K562 (cell line): Measurements from ENCODE around the gene ZNF860. TPM values are rescaled to one million over a fixed set of nuclear protein-coding genes. Genes with fewer than 3 reads are reported as not detected.

Source experiments
- ATAC-seq: fragments of 200-7000 bp; cut with Tn5 transposase; 3 replicates; pipeline ENCODE4 v1.9.1; 2020; ENCODE audit warnings: moderate library complexity
- BruUV-seq: library from RNA; stranded (reverse); fragments of 400-500 nt; replicated peaks from 2 replicates; lab custom pipeline; 2021; lab: Mats Ljungman, UMichigan
- CTCF ChIA-PET: fragments of 300-600 bp; formaldehyde crosslinking; extraction: SDS; loops from one replicate; lab custom pipeline; 2021; ENCODE audit warnings: low intra/inter-chr PET ratio; lab: Yijun Ruan, JAX
- POLR2A ChIA-PET: fragments of 300-600, 350-650 bp; sonication (Branson Sonifier 250); formaldehyde crosslinking; extraction: SDS; loops from one replicate; lab custom pipeline; 2021; ENCODE audit warnings: antibody characterized with exemption, inconsistent platforms; lab: Yijun Ruan, JAX
- DNase-seq, 4 experiments: peaks; one replicate each; pipeline versions ENCODE4 v3.0.0 to v3.0.0-alpha.2; 2011 to 2018; ENCODE audit warnings: low spot score in 3 of 4, mixed read lengths in 3 of 4; ENCODE audit errors: extremely low read depth in 1 of 4
- FAIRE-seq: peaks from 2 replicates; lab custom pipeline; 2011; peaks lifted over from hg19 to GRCh38; lab: Jason Lieb, UNC
- H2AFZ ChIP-seq: 2 replicates; pipeline ENCODE4 v1.6.0; 2011; ENCODE audit warnings: low read depth, low read length, control low read depth, inconsistent platforms
- H3K27ac ChIP-seq: fragments of 200-600 bp; 3 replicates; pipeline ENCODE4 v1.8.0; 2011; ENCODE audit warnings: low read depth, mild to moderate bottlenecking, control low read depth, inconsistent platforms, low read length, moderate library complexity, mixed read lengths; ENCODE audit errors: extremely low read depth
- H3K27me3 ChIP-seq, 2 experiments: fragments of 300-600 bp in 1 of 2; 2 replicates in 1 of 2; 3 replicates in 1 of 2; pipeline versions ENCODE4 v1.6.0 to v1.8.0; 2011; ENCODE audit warnings: inconsistent platforms in 2 of 2, low read length in 2 of 2, mild to moderate bottlenecking in 1 of 2, mixed read lengths in 1 of 2, moderate library complexity in 1 of 2; ENCODE audit not compliant: control insufficient read depth in 2 of 2, insufficient read depth in 2 of 2
- H3K36me3 ChIP-seq: fragments of 300-600 bp; 3 replicates; pipeline ENCODE4 v1.8.0; 2011; ENCODE audit warnings: mild to moderate bottlenecking, low read length, inconsistent platforms; ENCODE audit not compliant: control insufficient read depth, insufficient read depth
- H3K4me1 ChIP-seq, 2 experiments: fragments of 200-600 bp in 1 of 2; replicated peaks in 1 of 2; 2 replicates in 1 of 2; 3 replicates in 1 of 2; pipeline versions ENCODE4 v1.5.1 to v1.8.0; 2011; ENCODE audit warnings: inconsistent platforms in 2 of 2, low read length in 2 of 2, mild to moderate bottlenecking in 1 of 2, mixed read lengths in 1 of 2, moderate library complexity in 1 of 2; ENCODE audit not compliant: control insufficient read depth in 2 of 2, insufficient read depth in 2 of 2
- H3K4me2 ChIP-seq: 2 replicates; pipeline ENCODE4 v1.6.1; 2011; ENCODE audit warnings: low read length, control low read depth, inconsistent platforms, mixed read lengths; ENCODE audit not compliant: insufficient read depth
- H3K4me3 ChIP-seq: fragments of 200-600 bp; sonication (generic), shearing (Covaris generic); 2 replicates; pipeline ENCODE4 v1.5.1; 2016; ENCODE audit warnings: control low read depth, inconsistent platforms
- H3K79me2 ChIP-seq: fragments of 200-600 bp; 3 replicates; pipeline ENCODE4 v1.8.0; 2011; ENCODE audit warnings: low read length, inconsistent platforms; ENCODE audit not compliant: control insufficient read depth, insufficient read depth
- H3K9ac ChIP-seq, 2 experiments: 2 replicates each; pipeline versions ENCODE4 v1.6.0 to v1.6.1; 2011; ENCODE audit warnings: low read depth in 2 of 2, low read length in 2 of 2, control low read depth in 1 of 2, inconsistent platforms in 1 of 2, mild to moderate bottlenecking in 1 of 2, mixed read lengths in 1 of 2; ENCODE audit not compliant: insufficient read depth in 1 of 2
- H3K9me1 ChIP-seq: one replicate; pipeline ENCODE4 v1.6.0; 2011; ENCODE audit warnings: inconsistent platforms, mild to moderate bottlenecking, low read length, moderate library complexity; ENCODE audit not compliant: control insufficient read depth, insufficient read depth
- H3K9me3 ChIP-seq: replicated peaks from 2 replicates; pipeline ENCODE4 v1.5.1; 2011; ENCODE audit warnings: low read depth, low read length, inconsistent platforms; ENCODE audit not compliant: control insufficient read depth, insufficient read depth
- H4K20me1 ChIP-seq: replicated peaks from 2 replicates; pipeline ENCODE4 v1.6.1; 2011; ENCODE audit warnings: low read length, inconsistent platforms, mixed read lengths; ENCODE audit not compliant: control insufficient read depth, insufficient read depth
- ARID3A ChIP-seq: IDR thresholded peaks from 2 replicates; pipeline ENCODE4 v1.6.1; 2012; ENCODE audit warnings: low read depth, low read length, improper control_type of control experiment, borderline replicate concordance
- CUX1 ChIP-seq: fragments of 200-800 bp; sonication (Bioruptor generic); IDR thresholded peaks from 2 replicates; pipeline ENCODE4 v1.6.1; 2016; ENCODE audit warnings: missing genetic modification characterization, missing compliant biosample characterization
- FUS ChIP-seq: fragments of 200-400 bp; formaldehyde crosslinking; optimal IDR thresholded peaks from 2 replicates; pipeline ENCODE3; 2017; ENCODE audit warnings: low read depth, low read length
- GATAD2A ChIP-seq: fragments of 450-650 bp; IDR thresholded peaks from 2 replicates; pipeline ENCODE4 v1.6.1; 2017
- JUN ChIP-seq, 2 experiments: sonication (generic) in 1 of 2; formaldehyde crosslinking in 1 of 2; IDR thresholded peaks; 2 replicates each; pipeline versions ENCODE4 v1.6.1 to v1.8.0; 2012 to 2022; ENCODE audit warnings: borderline replicate concordance in 2 of 2, mild to moderate bottlenecking in 2 of 2, improper control_type of control experiment in 1 of 2, low read depth in 1 of 2, low read length in 1 of 2, missing genetic modification reagents in 1 of 2
- MED1 ChIP-seq: sonication (generic); formaldehyde crosslinking; IDR thresholded peaks from 2 replicates; pipeline ENCODE4 v1.8.1; 2023; ENCODE audit warnings: missing genetic modification reagents, borderline replicate concordance
- PRMT5 ChIP-seq: sonication (generic); formaldehyde crosslinking; IDR thresholded peaks from 2 replicates; pipeline ENCODE4 v1.5.0; 2020; ENCODE audit warnings: missing genetic modification reagents
- SMARCB1 ChIP-seq: IDR thresholded peaks from 2 replicates; pipeline ENCODE4 v1.6.1; 2011; ENCODE audit warnings: improper control_type of control experiment, low read depth; ENCODE audit not compliant: insufficient read length
- TOE1 ChIP-seq, 2 experiments: fragments of 450-650 bp in 1 of 2; sonication (generic) in 1 of 2; formaldehyde crosslinking in 1 of 2; IDR thresholded peaks; 2 replicates each; pipeline versions ENCODE4 v1.7.1 to v1.8.0; 2016 to 2022; ENCODE audit warnings: borderline replicate concordance in 2 of 2, mild to moderate bottlenecking in 2 of 2, antibody characterized with exemption in 1 of 2, inconsistent platforms in 1 of 2, low read depth in 1 of 2, missing genetic modification reagents in 1 of 2, moderate library complexity in 1 of 2
- ZBED1 ChIP-seq: IDR thresholded peaks from 2 replicates; pipeline ENCODE4 v1.6.1; 2014
- ZNF280B ChIP-seq: fragments of 250-450 bp; sonication (Bioruptor Pico); IDR thresholded peaks from 2 replicates; pipeline ENCODE4 v1.5.1; 2021; ENCODE audit warnings: mild to moderate bottlenecking
- ZNF444 ChIP-seq: fragments of 250-450 bp; sonication (Bioruptor Pico); IDR thresholded peaks from 2 replicates; pipeline ENCODE4 v1.4.0; 2020; ENCODE audit warnings: mild to moderate bottlenecking, moderate library complexity
- WGBS: fragments of 100-300 bp; shearing (Covaris generic); methylation state at CpG from one replicate; pipeline ENCODE4 v1.1.6; 2016; ENCODE audit warnings: low coverage, mixed read lengths; ENCODE audit not compliant: insufficient coverage; ENCODE audit errors: missing lambda C conversion rate; 5-methylcytosine and 5-hydroxymethylcytosine counted together
- in situ Hi-C: fragments of 300-500 bp; cut with MboI; formaldehyde crosslinking; loops from 4 replicates; pipeline ENCODE4 v1.15.0; 2018; ENCODE audit warnings: inconsistent platforms, mixed read lengths
- intact Hi-C: fragments of 100-400 bp; cut with micrococcal nuclease; formaldehyde crosslinking; loops from 2 replicates; pipeline ENCODE4 v1.14.2; 2022
- polyA plus RNA-seq, 8 experiments: library from polyadenylated mRNA; depleted of rRNA in 4 of 8; stranded (reverse) in 5 of 8; unstranded in 3 of 8; fragments of >200 nt; fragmentation: Nextera tagmentation in 2 of 8; fragmentation: Illumina TruSeq in 1 of 8; extraction: Ambion mirVana in 2 of 8; extraction: Trizol in 1 of 8; gene quantifications; 2 replicates each; pipeline versions ENCODE4 v1.2.1 to v1.2.3, GENCODE V29; 2011 to 2014; ENCODE audit warnings: inconsistent platforms in 1 of 8, missing spikeins in 1 of 8
- total RNA-seq, 7 experiments: library from RNA; depleted of rRNA in 6 of 7; stranded (reverse); fragments of >200 nt in 6 of 7; fragmentation: Illumina TruSeq in 2 of 7; extraction: Trizol in 2 of 7; gene quantifications; 2 replicates each; pipeline versions ENCODE4 v1.2.1 to v1.2.3, GENCODE V29; 2011 to 2021; ENCODE audit warnings: low replicate concordance in 1 of 7

ZNF860 gene
- total and polyA plus RNA-seq, 9 of the 15 experiments (the other 6 are each of a cell fraction or from before 2014, with no cell fraction given), result not detected

- ChIA-PET CTCF (no interaction called here), POLR2A (interaction anchor here (1.8 kb wide), 1 partner anchor 10 kb away, joined by 5 read pairs; no protein-coding TSS in a partner anchor)
- Histone ChIP-seq H3K4me2 (no peak overlapping the region), H3K27me3 (no peaks in the 10 kb centered on the region), H3K9ac (no peak overlapping the region), H3K27ac (no peak overlapping the region), H3K9me1 (no peaks in the 10 kb centered on the region), H2AFZ (no peak overlapping the region), H3K9me3 (no peaks in the 10 kb centered on the region), H3K79me2 (no peaks in the 10 kb centered on the region), H3K4me1 (no peaks in the 10 kb centered on the region), H3K4me3 (no peak overlapping the region), H3K36me3 (no peaks in the 10 kb centered on the region), H4K20me1 (no peaks in the 10 kb centered on the region)
- no peak for DNase-seq
- in situ Hi-C loops, result no loop called here
- 0% methylated on average over 4 of the region's 4 CpGs for WGBS
- intact Hi-C loops, result no loop called here
- no peak for FAIRE-seq
- ATAC-seq, result no peak
- no TSS peak for BruUV-seq
- no peak for TF ChIP-seq JUN (IDR thresholded peaks at IDR 0.05; ENCODE audit: borderline replicate concordance, low read depth, low read length)
- no peak for TF ChIP-seq JUN (CRISPR knock-in tag; IDR thresholded peaks at IDR 0.05; ENCODE audit: borderline replicate concordance)
- no peak for TF ChIP-seq TOE1 (IDR thresholded peaks at IDR 0.05; ENCODE audit: borderline replicate concordance)
- no peak for TF ChIP-seq TOE1 (CRISPR knock-in tag; IDR thresholded peaks at IDR 0.05; ENCODE audit: borderline replicate concordance, low read depth)
- no peak for TF ChIP-seq ARID3A
- no peak for TF ChIP-seq ZBED1
- TF ChIP-seq SMARCB1, result no peak
- TF ChIP-seq GATAD2A, result no peak
- no peak for TF ChIP-seq ZNF280B (CRISPR knock-in tag)
- TF ChIP-seq FUS, result no peak
- no peak for TF ChIP-seq CUX1
- TF ChIP-seq PRMT5, result no peak
- no peak for TF ChIP-seq MED1 (CRISPR knock-in tag)
- TF ChIP-seq ZNF444, result no peak
Measured at GRCh38 chr3:31937225-31937624, 44.3 kb upstream of the ZNF860 start.
